Endothelial cell of umbilical vein (primary cell): ENCODE measurements around the gene ATP6V0D1. TPM values are rescaled to one million over a fixed set of nuclear protein-coding genes. Genes with fewer than 3 reads are reported as not detected.

Experiments
- BruUV-seq: library from RNA; stranded (reverse); fragments of 400-500 nt; replicated peaks from 2 replicates; lab custom pipeline; 2021; lab: Mats Ljungman, UMichigan
- CTCF ChIA-PET: fragments of 300-600, 350-600 bp; sonication (Branson Sonifier 250); formaldehyde crosslinking; loops from one replicate; lab custom pipeline; 2021; ENCODE audit warnings: antibody characterized with exemption, inconsistent platforms; lab: Charles Lee
- POLR2A ChIA-PET: fragments of 300-600, 350-600 bp; sonication (Branson Sonifier 250); formaldehyde crosslinking; loops from one replicate; lab custom pipeline; 2021; ENCODE audit warnings: antibody characterized with exemption, inconsistent platforms; lab: Charles Lee
- DNase-seq: peaks from one replicate; pipeline ENCODE4 v3.0.0-alpha.2; 2011; ENCODE audit warnings: low read depth, low spot score
- FAIRE-seq: peaks from 2 replicates; lab custom pipeline; 2011; peaks lifted over from hg19 to GRCh38; lab: Jason Lieb, UNC
- H2AFZ ChIP-seq: 2 replicates; pipeline ENCODE4 v1.6.0; 2012; ENCODE audit warnings: low read depth, low read length, control low read depth, inconsistent platforms
- H3K27ac ChIP-seq: 2 replicates; pipeline ENCODE4 v1.5.1; 2011; ENCODE audit warnings: low read depth, mild to moderate bottlenecking, control low read depth, low read length, moderate library complexity; ENCODE audit not compliant: insufficient read depth
- H3K27me3 ChIP-seq, 2 experiments: 2 replicates each; pipeline versions ENCODE4 v1.6.0 to v1.6.1; 2011; ENCODE audit warnings: low read length in 2 of 2, mixed read lengths in 1 of 2; ENCODE audit not compliant: control insufficient read depth in 2 of 2, insufficient read depth in 2 of 2
- H3K36me3 ChIP-seq, 2 experiments: 2 replicates in 1 of 2; 3 replicates in 1 of 2; pipeline ENCODE4 v1.5.1; 2011; ENCODE audit warnings: low read length in 2 of 2, mild to moderate bottlenecking in 1 of 2, moderate library complexity in 1 of 2; ENCODE audit not compliant: control insufficient read depth in 2 of 2, insufficient read depth in 2 of 2; ENCODE audit errors: extremely low read depth in 1 of 2
- H3K4me1 ChIP-seq: 3 replicates; pipeline ENCODE4 v1.5.1; 2011; ENCODE audit warnings: mild to moderate bottlenecking, low read length; ENCODE audit not compliant: control insufficient read depth, insufficient read depth; ENCODE audit errors: extremely low read depth
- H3K4me2 ChIP-seq: 2 replicates; pipeline ENCODE4 v1.6.1; 2011; ENCODE audit warnings: low read length, control low read depth, mixed read lengths; ENCODE audit not compliant: insufficient read depth
- H3K4me3 ChIP-seq, 3 experiments: fragments of 200-600 bp in 1 of 3; sonication (generic), shearing (Covaris generic) in 1 of 3; replicated peaks in 1 of 3; 2 replicates each; pipeline ENCODE4 v1.5.1; 2011 to 2016; ENCODE audit warnings: control low read depth in 3 of 3, low read length in 3 of 3, mild to moderate bottlenecking in 2 of 3, inconsistent platforms in 1 of 3, low read depth in 1 of 3, moderate library complexity in 1 of 3; ENCODE audit not compliant: insufficient read depth in 1 of 3
- H3K79me2 ChIP-seq: 2 replicates; pipeline ENCODE4 v1.6.0; 2012; ENCODE audit warnings: low read length, inconsistent platforms; ENCODE audit not compliant: control insufficient read depth, insufficient read depth
- H3K9ac ChIP-seq: replicated peaks from 2 replicates; pipeline ENCODE3; 2011; ENCODE audit warnings: low read length, control low read depth; ENCODE audit not compliant: insufficient read depth; ENCODE audit errors: extremely low read depth
- H3K9me1 ChIP-seq: replicated peaks from 3 replicates; pipeline ENCODE4 v1.6.0; 2011; ENCODE audit warnings: mild to moderate bottlenecking, low read length; ENCODE audit not compliant: control insufficient read depth, insufficient read depth; ENCODE audit errors: extremely low read depth
- H3K9me3 ChIP-seq: replicated peaks from 2 replicates; pipeline ENCODE4 v1.5.1; 2012; ENCODE audit warnings: low read length, inconsistent platforms; ENCODE audit not compliant: control insufficient read depth, insufficient read depth
- H4K20me1 ChIP-seq: replicated peaks from 2 replicates; pipeline ENCODE3; 2011; ENCODE audit warnings: mild to moderate bottlenecking, low read length; ENCODE audit not compliant: control insufficient read depth, insufficient read depth; ENCODE audit errors: extremely low read depth
- EZH2 ChIP-seq: IDR thresholded peaks from 2 replicates; pipeline ENCODE4 v1.6.1; 2012; ENCODE audit warnings: borderline replicate concordance, low read depth, mild to moderate bottlenecking, moderate library complexity, low read length, inconsistent platforms; ENCODE audit not compliant: severe bottlenecking
- FOS ChIP-seq: IDR thresholded peaks from 2 replicates; pipeline ENCODE4 v1.6.1; 2011; ENCODE audit warnings: mild to moderate bottlenecking, low read length, moderate library complexity, borderline replicate concordance; ENCODE audit not compliant: insufficient read depth
- GATA2 ChIP-seq: IDR thresholded peaks from 2 replicates; pipeline ENCODE4 v1.7.0; 2011; ENCODE audit warnings: low read depth, mild to moderate bottlenecking, moderate library complexity, mixed read lengths, low read length; ENCODE audit not compliant: insufficient read length, insufficient read depth
- JUN ChIP-seq: IDR thresholded peaks from 2 replicates; pipeline ENCODE4 v1.6.1; 2011; ENCODE audit warnings: borderline replicate concordance, low read depth; ENCODE audit not compliant: insufficient read length, insufficient read depth
- MYC ChIP-seq: IDR thresholded peaks from one replicate; pipeline ENCODE4 v1.6.1; 2011; ENCODE audit warnings: mild to moderate bottlenecking, low read depth, low read length
- POLR2A ChIP-seq: IDR thresholded peaks from 2 replicates; pipeline ENCODE4 v1.6.1; 2012; ENCODE audit warnings: low read depth, mild to moderate bottlenecking, control low read depth, low read length
- POLR2AphosphoS5 ChIP-seq: IDR thresholded peaks from 2 replicates; pipeline ENCODE4 v1.6.1; 2012; ENCODE audit warnings: low read depth, mild to moderate bottlenecking, control low read depth, low read length, moderate library complexity; ENCODE audit not compliant: insufficient read depth
- dilution Hi-C: fragments of 300-500 bp; cut with MboI; formaldehyde crosslinking; loops from one replicate; pipeline ENCODE4 v1.15.0; 2019; ENCODE audit warnings: low sequenced_read_pairs; ENCODE audit not compliant: extremely low pct_ligation_motif_present
- intact Hi-C: fragments of 100-400 bp; cut with micrococcal nuclease; formaldehyde crosslinking; loops from one replicate; pipeline ENCODE4 v1.10.0; 2022
- polyA plus RNA-seq, 4 experiments: library from polyadenylated mRNA; depleted of rRNA in 3 of 4; stranded (reverse) in 3 of 4; unstranded in 1 of 4; fragments of >200 nt; gene quantifications; 2 replicates each; pipeline versions ENCODE4 v1.2.1 to v1.2.3, GENCODE V29; 2011 to 2012; ENCODE audit warnings: missing spikeins in 1 of 4
- total RNA-seq: library from RNA; stranded (reverse); gene quantifications from 2 replicates; pipeline ENCODE4 v1.2.3, GENCODE V29; 2021
- TF ChIP-seq, protein P1 (sequence below), 2 donors: IDR thresholded peaks; 1 replicate in 1 of 2; 2 replicates in 1 of 2; pipeline ENCODE4 v1.5.1; 2011; ENCODE audit warnings: low read length in 2 of 2, mild to moderate bottlenecking in 2 of 2, moderate library complexity in 2 of 2, control low read depth in 1 of 2, inconsistent platforms in 1 of 2, low read depth in 1 of 2; ENCODE audit not compliant: insufficient read depth in 1 of 2; ENCODE audit errors: extremely low read depth in 1 of 2
- TF ChIP-seq, protein P2 (sequence below): IDR thresholded peaks from 2 replicates; pipeline ENCODE4 v1.6.1; 2011; ENCODE audit not compliant: insufficient read depth, insufficient read length

ATP6V0D1 gene
- total and polyA plus RNA-seq, 2 donors (not counting 3 experiments of a cell fraction or from before 2014, with no cell fraction given): 82.8 to 232 TPM

DNA sequence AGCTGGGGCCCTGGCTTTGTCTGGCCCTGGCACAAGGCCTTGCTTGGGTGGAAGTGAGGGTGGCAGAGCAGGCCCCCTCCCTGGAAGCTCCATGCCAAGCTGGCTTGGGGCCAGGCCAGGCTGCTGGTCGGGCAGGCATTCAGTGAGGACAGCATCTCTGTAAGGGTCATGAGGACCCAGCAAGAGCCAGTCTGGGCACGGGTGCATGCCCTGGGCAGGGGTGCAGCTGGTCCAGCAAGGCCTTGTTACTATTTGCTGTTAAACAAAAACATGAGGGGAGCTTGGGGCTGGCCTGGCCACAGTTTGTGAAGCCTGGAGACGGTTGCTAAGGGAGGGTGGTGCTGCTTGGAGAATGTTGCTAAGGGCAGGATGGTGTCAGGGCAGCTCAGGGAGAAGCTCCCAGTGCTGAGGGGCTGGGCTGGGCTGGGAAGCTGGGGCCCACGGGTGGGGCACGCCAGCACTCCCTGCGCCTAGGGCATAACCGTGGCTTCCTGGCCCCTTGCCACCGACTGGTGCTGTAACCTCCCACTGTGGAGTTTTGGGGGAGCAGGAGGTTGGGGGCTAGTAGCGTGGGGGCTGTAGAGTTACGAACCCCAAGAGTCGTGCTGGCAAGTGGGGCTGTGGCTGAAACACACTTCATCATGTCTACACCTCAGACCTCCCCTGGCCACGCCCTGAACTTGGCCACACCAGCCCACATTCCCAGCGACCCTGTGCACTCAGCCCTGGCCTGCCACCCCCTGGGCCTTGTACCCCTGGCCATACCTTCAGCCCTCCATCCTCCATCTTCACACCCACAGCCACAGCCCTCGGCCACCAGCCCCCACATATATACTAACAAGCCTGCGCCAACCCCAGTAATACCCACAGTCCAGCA is 89.3 kb downstream of the ATP6V0D1 start:
- no peak for DNase-seq
- ChIA-PET POLR2A (no interaction called here), CTCF (interaction anchor here (0.6 to 3.1 kb wide), 7 partner anchors 17 to 131 kb away, joined by 3 to 34 read pairs (median 4); partner anchors contain the start of genes KCTD19 and LRRC36)
- no peak for FAIRE-seq
- Histone ChIP-seq H3K4me2 (no peak overlapping the region), H3K36me3 (no peaks in the 10 kb centered on the region), H4K20me1 (no peaks in the 10 kb centered on the region), H3K9me3 (no peaks in the 10 kb centered on the region), H3K4me3 (no peak overlapping the region), H3K27ac (no peak overlapping the region), H2AFZ (no peak overlapping the region), H3K9me1 (no peaks in the 10 kb centered on the region), H3K4me1 (peaks cover 13% of the 10 kb centered on the region), H3K79me2 (no peaks in the 10 kb centered on the region), H3K9ac (no peak overlapping the region), H3K27me3 (peaks cover 9 to 11% of the 10 kb centered on the region in 2 experiments)
- dilution Hi-C loops: no loop called here
- BruUV-seq: no TSS peak
- intact Hi-C loops: loop anchor here (10.0 kb wide), 2 partner anchors 197 to 437 kb away; partner anchors contain the start of genes E2F4, ELMO3 and EXOC3L1
- TF ChIP-seq FOS (no peak), GATA2 (no peak), POLR2A (no peak), JUN (no peak), POLR2AphosphoS5 (no peak), MYC (no peak), EZH2 (no peak)
- TF ChIP-seq, protein P1, sequence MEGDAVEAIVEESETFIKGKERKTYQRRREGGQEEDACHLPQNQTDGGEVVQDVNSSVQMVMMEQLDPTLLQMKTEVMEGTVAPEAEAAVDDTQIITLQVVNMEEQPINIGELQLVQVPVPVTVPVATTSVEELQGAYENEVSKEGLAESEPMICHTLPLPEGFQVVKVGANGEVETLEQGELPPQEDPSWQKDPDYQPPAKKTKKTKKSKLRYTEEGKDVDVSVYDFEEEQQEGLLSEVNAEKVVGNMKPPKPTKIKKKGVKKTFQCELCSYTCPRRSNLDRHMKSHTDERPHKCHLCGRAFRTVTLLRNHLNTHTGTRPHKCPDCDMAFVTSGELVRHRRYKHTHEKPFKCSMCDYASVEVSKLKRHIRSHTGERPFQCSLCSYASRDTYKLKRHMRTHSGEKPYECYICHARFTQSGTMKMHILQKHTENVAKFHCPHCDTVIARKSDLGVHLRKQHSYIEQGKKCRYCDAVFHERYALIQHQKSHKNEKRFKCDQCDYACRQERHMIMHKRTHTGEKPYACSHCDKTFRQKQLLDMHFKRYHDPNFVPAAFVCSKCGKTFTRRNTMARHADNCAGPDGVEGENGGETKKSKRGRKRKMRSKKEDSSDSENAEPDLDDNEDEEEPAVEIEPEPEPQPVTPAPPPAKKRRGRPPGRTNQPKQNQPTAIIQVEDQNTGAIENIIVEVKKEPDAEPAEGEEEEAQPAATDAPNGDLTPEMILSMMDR (IDR thresholded peaks at IDR 0.05; ENCODE audit: extremely low read depth in 1 of 2, insufficient read depth in 1 of 2, low read depth in 1 of 2, low read length in 2 of 2): no peak
- TF ChIP-seq, protein P2, sequence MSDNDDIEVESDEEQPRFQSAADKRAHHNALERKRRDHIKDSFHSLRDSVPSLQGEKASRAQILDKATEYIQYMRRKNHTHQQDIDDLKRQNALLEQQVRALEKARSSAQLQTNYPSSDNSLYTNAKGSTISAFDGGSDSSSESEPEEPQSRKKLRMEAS: no peak
